GM06990 (cell line): ENCODE results near the gene COQ6.
"Not testable (repeated sequence)": the region's sequence is repeated elsewhere in the genome, so short reads cannot be mapped to it uniquely, and the experiment has no call there.

Experiments
- DNase-seq: peaks from one replicate; pipeline ENCODE4 v3.0.0-alpha.2; 2011; ENCODE audit not compliant: insufficient read length; ENCODE audit errors: extremely low read depth
- H3K27me3 ChIP-seq: replicated peaks from 2 replicates; pipeline ENCODE4 v1.6.0; 2011; ENCODE audit warnings: low read length; ENCODE audit not compliant: control insufficient read depth, insufficient read depth
- H3K36me3 ChIP-seq: 2 replicates; pipeline ENCODE4 v1.5.1; 2011; ENCODE audit warnings: low read length; ENCODE audit not compliant: control insufficient read depth, insufficient read depth
- H3K4me3 ChIP-seq: replicated peaks from 2 replicates; pipeline ENCODE4 v1.5.1; 2011; ENCODE audit warnings: low read depth, mild to moderate bottlenecking, control low read depth, low read length
- TF ChIP-seq, protein P1 (sequence below): IDR thresholded peaks from 2 replicates; pipeline ENCODE4 v1.5.1; 2011; ENCODE audit warnings: low read length, control low read depth, mild to moderate bottlenecking, inconsistent platforms; ENCODE audit not compliant: insufficient read depth, poor library complexity, severe bottlenecking

Gene COQ6

GRCh38 chr14:73965216-73965615 is 15.1 kb downstream of the COQ6 start:
- H3K4me3 ChIP-seq = no peak overlapping the region
- H3K27me3 ChIP-seq = no peaks in the 10 kb centered on the region
- TF ChIP-seq, protein P1, sequence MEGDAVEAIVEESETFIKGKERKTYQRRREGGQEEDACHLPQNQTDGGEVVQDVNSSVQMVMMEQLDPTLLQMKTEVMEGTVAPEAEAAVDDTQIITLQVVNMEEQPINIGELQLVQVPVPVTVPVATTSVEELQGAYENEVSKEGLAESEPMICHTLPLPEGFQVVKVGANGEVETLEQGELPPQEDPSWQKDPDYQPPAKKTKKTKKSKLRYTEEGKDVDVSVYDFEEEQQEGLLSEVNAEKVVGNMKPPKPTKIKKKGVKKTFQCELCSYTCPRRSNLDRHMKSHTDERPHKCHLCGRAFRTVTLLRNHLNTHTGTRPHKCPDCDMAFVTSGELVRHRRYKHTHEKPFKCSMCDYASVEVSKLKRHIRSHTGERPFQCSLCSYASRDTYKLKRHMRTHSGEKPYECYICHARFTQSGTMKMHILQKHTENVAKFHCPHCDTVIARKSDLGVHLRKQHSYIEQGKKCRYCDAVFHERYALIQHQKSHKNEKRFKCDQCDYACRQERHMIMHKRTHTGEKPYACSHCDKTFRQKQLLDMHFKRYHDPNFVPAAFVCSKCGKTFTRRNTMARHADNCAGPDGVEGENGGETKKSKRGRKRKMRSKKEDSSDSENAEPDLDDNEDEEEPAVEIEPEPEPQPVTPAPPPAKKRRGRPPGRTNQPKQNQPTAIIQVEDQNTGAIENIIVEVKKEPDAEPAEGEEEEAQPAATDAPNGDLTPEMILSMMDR = no peak
- DNase-seq = no peak
- H3K36me3 ChIP-seq = peaks cover 11% of the 10 kb centered on the region

DNA sequence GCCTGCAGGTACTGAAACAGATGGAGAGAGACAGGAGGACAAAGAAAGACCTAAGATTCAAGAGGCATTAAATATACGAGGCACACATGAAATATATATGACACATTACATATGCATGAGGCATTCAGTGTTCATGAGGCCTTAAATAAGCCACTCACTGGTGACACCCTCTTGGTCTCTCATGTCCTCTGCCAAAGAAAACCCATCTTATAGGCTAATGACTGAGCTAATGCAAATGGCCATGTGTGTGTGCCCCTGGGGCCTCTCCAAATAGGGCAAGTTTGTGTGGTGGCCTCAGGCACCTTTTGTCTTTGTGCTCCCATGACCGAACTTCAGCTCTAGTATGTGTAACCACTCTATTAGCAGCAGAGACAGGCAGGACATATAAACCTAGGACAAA is 18.8 kb downstream of the COQ6 start:
- Histone ChIP-seq H3K27me3 (no peaks in the 10 kb centered on the region), H3K36me3 (peaks cover 3% of the 10 kb centered on the region), H3K4me3 (no peak overlapping the region)
- DNase-seq = no peak
- TF ChIP-seq, protein P1 = no peak

- Histone ChIP-seq H3K4me3 (no peak overlapping the region), H3K27me3 (no peaks in the 10 kb centered on the region), H3K36me3 (peaks cover 3% of the 10 kb centered on the region)
- no peak for DNase-seq
- TF ChIP-seq, protein P1 = no peak
These were observed 23.4 kb downstream of the COQ6 start for GRCh38 chr14:73973497-73973896.

DNA sequence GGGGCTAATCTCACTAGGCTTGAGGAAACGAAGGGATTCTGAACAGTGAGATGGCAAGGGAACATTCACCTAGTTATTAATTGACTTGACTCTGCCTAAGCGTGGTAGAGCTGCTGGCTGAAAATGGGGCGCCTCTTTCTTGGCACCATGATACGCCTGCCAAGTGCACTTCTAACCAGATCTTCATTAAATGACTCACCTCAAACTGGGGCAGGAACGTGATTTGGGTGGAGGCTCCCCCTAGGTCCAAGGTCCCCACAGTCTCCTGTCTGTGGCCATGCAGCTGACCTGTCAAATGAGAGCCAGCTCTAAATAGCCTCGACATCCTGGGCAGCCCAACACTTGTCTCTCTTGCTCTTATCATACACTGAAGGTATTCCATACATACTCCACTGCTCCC is 26.0 kb downstream of the COQ6 start:
- TF ChIP-seq, protein P1 = no peak

GRCh38 chr14:73977896-73978295 is 27.8 kb downstream of the COQ6 start:
- Histone ChIP-seq H3K27me3 (no peaks in the 10 kb centered on the region), H3K36me3 (peaks cover 2% of the 10 kb centered on the region), H3K4me3 (no peak overlapping the region)
- DNase-seq = no peak
- TF ChIP-seq, protein P1 = no peak

More for the DNA sequence above, 26.0 kb downstream of the COQ6 start:
- DNase-seq = no peak
- Histone ChIP-seq H3K4me3 (no peak overlapping the region), H3K36me3 (peaks cover 2% of the 10 kb centered on the region), H3K27me3 (no peaks in the 10 kb centered on the region)

DNA sequence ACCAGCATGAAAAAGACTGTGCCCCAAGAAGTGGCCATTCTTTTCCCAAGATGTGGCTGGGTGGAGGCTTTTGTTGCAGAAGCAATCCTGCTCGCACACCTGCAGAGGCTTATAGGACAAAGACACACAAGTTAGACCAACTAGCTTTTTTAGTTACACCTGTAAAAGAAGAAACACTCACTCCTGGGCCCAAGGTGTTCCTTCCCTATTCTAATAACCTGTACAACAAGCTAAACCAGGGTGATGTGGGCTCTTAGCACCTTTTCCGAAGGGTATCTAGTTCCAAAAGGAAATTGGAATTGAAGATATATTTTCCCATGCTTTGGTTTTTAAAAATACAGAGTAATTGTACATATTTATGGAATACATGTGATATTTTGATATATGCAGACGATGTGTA is 38.0 kb downstream of the COQ6 start:
- peaks cover 1% of the 10 kb centered on the region for H3K36me3 ChIP-seq

GRCh38 chr14:73988656-73989055 is 38.6 kb downstream of the COQ6 start:
- DNase-seq, H3K36me3 ChIP-seq, H3K4me3 ChIP-seq: not testable (repeated sequence)

More for the DNA sequence above, 38.0 kb downstream of the COQ6 start:
- Histone ChIP-seq H3K27me3 (no peaks in the 10 kb centered on the region), H3K4me3 (no peak overlapping the region)
- TF ChIP-seq, protein P1 = no peak
- DNase-seq = no peak

More at GRCh38 chr14:73988656-73989055, 38.6 kb downstream of the COQ6 start:
- not testable (repeated sequence) for H3K27me3 ChIP-seq
